ENCODE data around the gene MAPRE3. TPM values are rescaled to one million over a fixed set of nuclear protein-coding genes. Genes with fewer than 3 reads are reported as not detected.

Gene MAPRE3
- total RNA-seq, 2 experiments from 2014 or later: 3.4 to 4.5 TPM

DNA sequence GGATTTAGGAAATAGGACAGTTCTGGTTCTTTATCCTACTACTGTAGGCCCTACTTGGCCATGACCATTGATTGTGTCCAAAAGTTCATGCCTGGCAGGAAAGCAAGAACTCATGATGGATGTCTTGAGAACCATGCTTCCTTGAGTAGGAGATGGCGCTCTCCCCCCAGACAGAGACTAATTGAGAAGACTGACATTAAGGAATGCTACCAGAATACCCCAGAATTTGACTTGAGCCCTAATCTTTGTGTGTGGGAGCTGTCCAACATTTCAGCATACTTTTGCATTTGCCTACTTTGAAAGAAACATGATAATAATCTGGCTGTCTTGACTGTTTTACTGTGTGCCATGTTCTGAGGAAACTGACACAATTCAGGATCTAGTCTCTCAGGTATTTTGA lies 23.3 kb downstream of the MAPRE3 start:
- H3K4me1 ChIP-seq (ENCODE audit: insufficient read depth, low read length): no peaks in the 10 kb centered on the region
- intact Hi-C loops (cut with DNase I, micrococcal nuclease): no loop called here

GRCh38 chr2:26994983-26995382 lies 24.5 kb downstream of the MAPRE3 start:
- Mint-ChIP-seq H3K4me3 (no peak overlapping the region), H3K9me3 (no peaks in the 10 kb centered on the region), H3K27me3 (peaks cover 14% of the 10 kb centered on the region), H3K4me1 (ENCODE audit: low read depth) (no peaks in the 10 kb centered on the region), H3K27ac (no peak overlapping the region), H3K36me3 (ENCODE audit: low read depth) (no peaks in the 10 kb centered on the region)
- H3K4me1 ChIP-seq (ENCODE audit: insufficient read depth, low read length): no peaks in the 10 kb centered on the region
- no peaks in the 10 kb centered on the region for H3K9me3 ChIP-seq (ENCODE audit: control insufficient read depth in 1 of 2, insufficient read depth in 1 of 2, low read length in 2 of 2)
- DNase-seq (no peak), ATAC-seq (ENCODE audit: poor library complexity) (no peak)
- no peak for TF ChIP-seq CTCF (IDR thresholded peaks at IDR 0.05)
- no peak overlapping the region for H3K27ac ChIP-seq (ENCODE audit: low read depth in 1 of 2, low read length in 2 of 2)
- no peaks in the 10 kb centered on the region for H3K36me3 ChIP-seq (ENCODE audit: insufficient read depth, low read length)
- ChIA-PET CTCF (interaction anchor here (0.9 to 3.2 kb wide), 3 partner anchors 9 to 22 kb away, joined by 3 to 10 read pairs (median 4); no protein-coding TSS in a partner anchor), POLR2A (no interaction called here)
- no peaks in the 10 kb centered on the region for H3K27me3 ChIP-seq (ENCODE audit: control insufficient read depth in 1 of 2, insufficient read depth in 2 of 2, low read length in 2 of 2)
- H3K4me3 ChIP-seq (ENCODE audit: low read length): no peak overlapping the region
- intact Hi-C loops (cut with DNase I, micrococcal nuclease): no loop called here

More for the DNA sequence above, 23.3 kb downstream of the MAPRE3 start:
- TF ChIP-seq CTCF (IDR thresholded peaks at IDR 0.05): no peak
- peaks cover 9% of the 10 kb centered on the region for H3K27me3 Mint-ChIP-seq
- CTCF ChIA-PET: interaction anchor here (1.0 to 3.2 kb wide), 2 partner anchors 11 to 23 kb away, joined by 4 to 10 read pairs; no protein-coding TSS in a partner anchor
- Histone ChIP-seq H3K27ac (ENCODE audit: low read depth in 1 of 2, low read length in 2 of 2) (no peak overlapping the region), H3K36me3 (ENCODE audit: insufficient read depth, low read length) (no peaks in the 10 kb centered on the region), H3K4me3 (ENCODE audit: low read length) (no peak overlapping the region), H3K27me3 (ENCODE audit: control insufficient read depth in 1 of 2, insufficient read depth in 2 of 2, low read length in 2 of 2) (no peaks in the 10 kb centered on the region), H3K9me3 (ENCODE audit: control insufficient read depth in 1 of 2, insufficient read depth in 1 of 2, low read length in 2 of 2) (no peaks in the 10 kb centered on the region)
- no peak overlapping the region for H3K4me3 Mint-ChIP-seq
- no peak overlapping the region for H3K27ac Mint-ChIP-seq
- ATAC-seq (ENCODE audit: poor library complexity) (no peak), DNase-seq (no peak)
- H3K36me3 Mint-ChIP-seq (ENCODE audit: low read depth): no peaks in the 10 kb centered on the region
- no peaks in the 10 kb centered on the region for H3K9me3 Mint-ChIP-seq
- POLR2A ChIA-PET: no interaction called here
- H3K4me1 Mint-ChIP-seq (ENCODE audit: low read depth): no peaks in the 10 kb centered on the region

GRCh38 chr2:26997394-26997793 lies 27.0 kb downstream of the MAPRE3 start:
- no peak for TF ChIP-seq CTCF (IDR thresholded peaks at IDR 0.05)
- no peak overlapping the region for H3K4me3 ChIP-seq (ENCODE audit: low read length)
- H3K36me3 Mint-ChIP-seq (ENCODE audit: low read depth): no peaks in the 10 kb centered on the region
- H3K36me3 ChIP-seq (ENCODE audit: insufficient read depth, low read length): no peaks in the 10 kb centered on the region
- no peak for DNase-seq
- H3K4me3 Mint-ChIP-seq: no peak overlapping the region
- no peak overlapping the region for H3K27ac ChIP-seq (ENCODE audit: low read depth in 1 of 2, low read length in 2 of 2)
- CTCF ChIA-PET: interaction anchor here (0.5 kb wide), 1 partner anchor 1171 kb away, joined by 3 read pairs; no protein-coding TSS in a partner anchor
- H3K4me1 ChIP-seq (ENCODE audit: insufficient read depth, low read length): no peaks in the 10 kb centered on the region
- no peaks in the 10 kb centered on the region for H3K4me1 Mint-ChIP-seq (ENCODE audit: low read depth)
- H3K27ac Mint-ChIP-seq: no peak overlapping the region
- peaks cover 18% of the 10 kb centered on the region for H3K27me3 Mint-ChIP-seq
- POLR2A ChIA-PET: no interaction called here
- intact Hi-C loops (cut with DNase I, micrococcal nuclease): no loop called here
- H3K9me3 ChIP-seq (ENCODE audit: control insufficient read depth in 1 of 2, insufficient read depth in 1 of 2, low read length in 2 of 2): no peaks in the 10 kb centered on the region
- no peaks in the 10 kb centered on the region for H3K27me3 ChIP-seq (ENCODE audit: control insufficient read depth in 1 of 2, insufficient read depth in 2 of 2, low read length in 2 of 2)
- no peaks in the 10 kb centered on the region for H3K9me3 Mint-ChIP-seq
- ATAC-seq (ENCODE audit: poor library complexity): no peak
